ENCODE data around the gene ETV6. TPM values are rescaled to one million over a fixed set of nuclear protein-coding genes. Genes with fewer than 3 reads are reported as not detected.

ETV6 gene
- total and polyA plus RNA-seq, 9 of the 15 experiments (the other 6 are each of a cell fraction or from before 2014, with no cell fraction given): 0.81 to 12.7 (median 4.1) TPM

- H3K9me3 ChIP-seq (replicated peaks; ENCODE audit: control insufficient read depth, insufficient read depth, low read depth, low read length): no peaks in the 10 kb centered on the region
- H3K4me3 ChIP-seq: no peak overlapping the region
- 0% methylated on average over 2 of the region's 3 CpGs for WGBS (ENCODE audit: insufficient coverage, low coverage, missing lambda C conversion rate)
- H3K4me1 ChIP-seq (replicated peaks in 1 of 2; ENCODE audit: control insufficient read depth in 2 of 2, insufficient read depth in 2 of 2, low read length in 2 of 2): no peaks in the 10 kb centered on the region
- no peak overlapping the region for H2AFZ ChIP-seq (ENCODE audit: low read depth, low read length)
- no peak overlapping the region for H3K9ac ChIP-seq (ENCODE audit: insufficient read depth in 1 of 2, low read depth in 2 of 2, low read length in 2 of 2)
- in situ Hi-C loops (cut with MboI): no loop called here
- no peaks in the 10 kb centered on the region for H3K36me3 ChIP-seq (ENCODE audit: control insufficient read depth, insufficient read depth, low read length)
- H3K9me1 ChIP-seq (ENCODE audit: control insufficient read depth, insufficient read depth, low read length): no peaks in the 10 kb centered on the region
- CTCF ChIA-PET (ENCODE audit: low intra/inter-chr PET ratio): no interaction called here
- H3K79me2 ChIP-seq (ENCODE audit: control insufficient read depth, insufficient read depth, low read length): no peaks in the 10 kb centered on the region
- no TSS peak for BruUV-seq (replicated peaks)
- FAIRE-seq (no peak), DNase-seq (ENCODE audit: extremely low read depth in 1 of 4, low spot score in 3 of 4) (no peak), ATAC-seq (no peak)
- no peak overlapping the region for H3K27ac ChIP-seq (ENCODE audit: extremely low read depth, low read depth, low read length)
- POLR2A ChIA-PET: no interaction called here
- no peaks in the 10 kb centered on the region for H4K20me1 ChIP-seq (replicated peaks; ENCODE audit: control insufficient read depth, insufficient read depth, low read length)
- TF ChIP-seq, protein P1, sequence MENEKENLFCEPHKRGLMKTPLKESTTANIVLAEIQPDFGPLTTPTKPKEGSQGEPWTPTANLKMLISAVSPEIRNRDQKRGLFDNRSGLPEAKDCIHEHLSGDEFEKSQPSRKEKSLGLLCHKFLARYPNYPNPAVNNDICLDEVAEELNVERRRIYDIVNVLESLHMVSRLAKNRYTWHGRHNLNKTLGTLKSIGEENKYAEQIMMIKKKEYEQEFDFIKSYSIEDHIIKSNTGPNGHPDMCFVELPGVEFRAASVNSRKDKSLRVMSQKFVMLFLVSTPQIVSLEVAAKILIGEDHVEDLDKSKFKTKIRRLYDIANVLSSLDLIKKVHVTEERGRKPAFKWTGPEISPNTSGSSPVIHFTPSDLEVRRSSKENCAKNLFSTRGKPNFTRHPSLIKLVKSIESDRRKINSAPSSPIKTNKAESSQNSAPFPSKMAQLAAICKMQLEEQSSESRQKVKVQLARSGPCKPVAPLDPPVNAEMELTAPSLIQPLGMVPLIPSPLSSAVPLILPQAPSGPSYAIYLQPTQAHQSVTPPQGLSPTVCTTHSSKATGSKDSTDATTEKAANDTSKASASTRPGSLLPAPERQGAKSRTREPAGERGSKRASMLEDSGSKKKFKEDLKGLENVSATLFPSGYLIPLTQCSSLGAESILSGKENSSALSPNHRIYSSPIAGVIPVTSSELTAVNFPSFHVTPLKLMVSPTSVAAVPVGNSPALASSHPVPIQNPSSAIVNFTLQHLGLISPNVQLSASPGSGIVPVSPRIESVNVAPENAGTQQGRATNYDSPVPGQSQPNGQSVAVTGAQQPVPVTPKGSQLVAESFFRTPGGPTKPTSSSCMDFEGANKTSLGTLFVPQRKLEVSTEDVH (IDR thresholded peaks at IDR 0.05; ENCODE audit: low read depth, partially characterized antibody): no peak
- TF ChIP-seq ZNF436 (CRISPR knock-in tag; IDR thresholded peaks at IDR 0.05): no peak
- no peak for TF ChIP-seq FOXA3 (CRISPR knock-in tag; conservative IDR thresholded peaks at IDR 0.05 in 1 of 2, IDR thresholded peaks at IDR 0.05 in 1 of 2)
- TF ChIP-seq, protein P2, sequence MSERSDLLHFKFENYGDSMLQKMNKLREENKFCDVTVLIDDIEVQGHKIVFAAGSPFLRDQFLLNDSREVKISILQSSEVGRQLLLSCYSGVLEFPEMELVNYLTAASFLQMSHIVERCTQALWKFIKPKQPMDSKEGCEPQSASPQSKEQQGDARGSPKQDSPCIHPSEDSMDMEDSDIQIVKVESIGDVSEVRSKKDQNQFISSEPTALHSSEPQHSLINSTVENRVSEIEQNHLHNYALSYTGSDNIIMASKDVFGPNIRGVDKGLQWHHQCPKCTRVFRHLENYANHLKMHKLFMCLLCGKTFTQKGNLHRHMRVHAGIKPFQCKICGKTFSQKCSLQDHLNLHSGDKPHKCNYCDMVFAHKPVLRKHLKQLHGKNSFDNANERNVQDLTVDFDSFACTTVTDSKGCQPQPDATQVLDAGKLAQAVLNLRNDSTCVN (CRISPR knock-in tag; IDR thresholded peaks at IDR 0.05): no peak
- H3K27me3 ChIP-seq (ENCODE audit: control insufficient read depth in 2 of 2, insufficient read depth in 2 of 2, low read length in 2 of 2): no peaks in the 10 kb centered on the region; a peak in 1 of 5 replicates
- intact Hi-C loops (cut with micrococcal nuclease): no loop called here
- H3K4me2 ChIP-seq (ENCODE audit: insufficient read depth, low read length): no peak overlapping the region
Observed at GRCh38 chr12:11904124-11904523, 254.7 kb downstream of the ETV6 start.
